CD14-positive monocyte (primary cell): Measurements from ENCODE around the gene RELL1. TPM values are rescaled to one million over a fixed set of nuclear protein-coding genes. Genes with fewer than 3 reads are reported as not detected.

Experiments
- DNase-seq, 3 donors: peaks; one replicate each; pipeline ENCODE4 v3.0.0-alpha.2; 2011 to 2022
- H2AFZ ChIP-seq: 2 replicates; pipeline ENCODE4 v1.6.0; 2012; ENCODE audit warnings: mild to moderate bottlenecking, low read depth, low read length, inconsistent platforms; ENCODE audit not compliant: insufficient read depth, poor library complexity, severe bottlenecking
- H3K27ac ChIP-seq, 2 donors: 1 replicate in 1 of 2; 2 replicates in 1 of 2; pipeline ENCODE4 v1.5.1; 2012 to 2013; ENCODE audit warnings: low read length in 2 of 2, control low read depth in 1 of 2, inconsistent platforms in 1 of 2, low read depth in 1 of 2, mild to moderate bottlenecking in 1 of 2
- H3K27me3 ChIP-seq, 2 donors: one replicate each; pipeline versions ENCODE4 v1.6.0 to v1.6.1; 2011 to 2013; ENCODE audit warnings: low read length in 2 of 2; ENCODE audit not compliant: control insufficient read depth in 2 of 2, insufficient read depth in 2 of 2
- H3K36me3 ChIP-seq, 2 donors: replicated peaks in 1 of 2; 1 replicate in 1 of 2; 2 replicates in 1 of 2; pipeline versions ENCODE4 v1.5.1 to v1.6.1; 2012 to 2013; ENCODE audit warnings: low read length in 2 of 2, control low read depth in 1 of 2, inconsistent platforms in 1 of 2, mild to moderate bottlenecking in 1 of 2; ENCODE audit not compliant: insufficient read depth in 2 of 2, control insufficient read depth in 1 of 2
- H3K4me1 ChIP-seq, 2 donors: 1 replicate in 1 of 2; 2 replicates in 1 of 2; pipeline versions ENCODE4 v1.5.1 to v1.6.1; 2012 to 2013; ENCODE audit warnings: low read length in 2 of 2, control low read depth in 1 of 2, inconsistent platforms in 1 of 2, mild to moderate bottlenecking in 1 of 2, moderate library complexity in 1 of 2; ENCODE audit not compliant: insufficient read depth in 2 of 2, control insufficient read depth in 1 of 2
- H3K4me2 ChIP-seq: replicated peaks from 2 replicates; pipeline ENCODE3; 2012; ENCODE audit warnings: low read length, moderate library complexity, mild to moderate bottlenecking; ENCODE audit not compliant: poor library complexity, severe bottlenecking; ENCODE audit errors: extremely low read depth
- H3K4me3 ChIP-seq, 3 experiments: fragments of 200-600 bp in 1 of 3; sonication (generic) in 1 of 3; replicated peaks in 1 of 3; 1 replicate in 2 of 3; 2 replicates in 1 of 3; pipeline ENCODE4 v1.5.1; 2011 to 2013; ENCODE audit warnings: low read length in 3 of 3, mild to moderate bottlenecking in 3 of 3, control low read depth in 2 of 3, low read depth in 2 of 3, inconsistent platforms in 1 of 3, moderate library complexity in 1 of 3
- H3K79me2 ChIP-seq: 2 replicates; pipeline ENCODE4 v1.6.0; 2012; ENCODE audit warnings: mild to moderate bottlenecking, control low read depth, inconsistent platforms, low read length, moderate library complexity; ENCODE audit not compliant: insufficient read depth
- H3K9ac ChIP-seq: 2 replicates; pipeline ENCODE4 v1.6.0; 2017; ENCODE audit warnings: low read length, mild to moderate bottlenecking; ENCODE audit not compliant: insufficient read depth, poor library complexity, severe bottlenecking
- H3K9me3 ChIP-seq, 2 donors: replicated peaks in 1 of 2; 1 replicate in 1 of 2; 2 replicates in 1 of 2; pipeline versions ENCODE4 v1.5.1 to v1.6.1; 2012 to 2013; ENCODE audit warnings: low read length in 2 of 2, control low read depth in 1 of 2; ENCODE audit not compliant: control insufficient read depth in 1 of 2, insufficient read depth in 1 of 2
- H4K20me1 ChIP-seq: 2 replicates; pipeline ENCODE4 v1.6.0; 2012; ENCODE audit warnings: mild to moderate bottlenecking, low read length, control low read depth, moderate library complexity; ENCODE audit not compliant: insufficient read depth
- H3K27ac Mint-ChIP-seq, 7 donors: one replicate each; pipeline ENCODE4 v1.8.0; 2020; ENCODE audit warnings: mild to moderate bottlenecking in 7 of 7, mixed read lengths in 7 of 7, moderate library complexity in 6 of 7, inconsistent platforms in 2 of 7
- H3K27me3 Mint-ChIP-seq, 3 donors: one replicate each; pipeline ENCODE4 v1.8.0; 2021 to 2022; ENCODE audit warnings: low read depth in 3 of 3, mild to moderate bottlenecking in 3 of 3, mixed read lengths in 3 of 3, moderate library complexity in 3 of 3, inconsistent platforms in 1 of 3
- H3K36me3 Mint-ChIP-seq, 2 donors: one replicate each; pipeline ENCODE4 v1.8.0; 2020; ENCODE audit warnings: mixed read lengths in 2 of 2, inconsistent platforms in 1 of 2, mild to moderate bottlenecking in 1 of 2
- H3K4me1 Mint-ChIP-seq: one replicate; pipeline ENCODE4 v1.8.0; 2020; ENCODE audit warnings: mild to moderate bottlenecking, mixed read lengths
- H3K4me3 Mint-ChIP-seq, 2 donors: one replicate each; pipeline ENCODE4 v1.8.0; 2020; ENCODE audit warnings: mild to moderate bottlenecking in 2 of 2, mixed read lengths in 2 of 2, moderate library complexity in 1 of 2
- H3K9me3 Mint-ChIP-seq, 7 donors: one replicate each; pipeline ENCODE4 v1.8.0; 2020 to 2022; ENCODE audit warnings: mixed read lengths in 7 of 7, mild to moderate bottlenecking in 6 of 7, moderate library complexity in 6 of 7, inconsistent platforms in 2 of 7
- WGBS: methylation state at CpG from one replicate; pipeline ENCODE4 v1.1.5; 2013; ENCODE audit warnings: missing lambda C conversion rate; ENCODE audit not compliant: insufficient coverage; 5-methylcytosine and 5-hydroxymethylcytosine counted together
- intact Hi-C, 2 donors: fragments of 100-400 bp; cut with micrococcal nuclease; formaldehyde crosslinking; loops; one replicate each; pipeline versions ENCODE4 v1.15.0 to v1.15.1; 2023
- polyA plus RNA-seq, 3 donors: library from polyadenylated mRNA; depleted of rRNA in 1 of 3; unstranded in 2 of 3; stranded (reverse) in 1 of 3; fragments of 300-500 nt in 2 of 3; fragments of >200 nt in 1 of 3; fragmentation: Illumina TruSeq in 2 of 3; gene quantifications; 1 replicate in 2 of 3; 2 replicates in 1 of 3; pipeline ENCODE4 v1.2.3, GENCODE V29; 2012 to 2021
- TF ChIP-seq, protein P1 (sequence below): fragments of 200-600 bp; IDR thresholded peaks from one replicate; pipeline ENCODE4 v1.8.0; 2022; ENCODE audit warnings: antibody characterized with exemption, mild to moderate bottlenecking

The RELL1 gene
- polyA plus RNA-seq, 3 donors: 13.3 to 30.2 (median 16.2) TPM

DNA sequence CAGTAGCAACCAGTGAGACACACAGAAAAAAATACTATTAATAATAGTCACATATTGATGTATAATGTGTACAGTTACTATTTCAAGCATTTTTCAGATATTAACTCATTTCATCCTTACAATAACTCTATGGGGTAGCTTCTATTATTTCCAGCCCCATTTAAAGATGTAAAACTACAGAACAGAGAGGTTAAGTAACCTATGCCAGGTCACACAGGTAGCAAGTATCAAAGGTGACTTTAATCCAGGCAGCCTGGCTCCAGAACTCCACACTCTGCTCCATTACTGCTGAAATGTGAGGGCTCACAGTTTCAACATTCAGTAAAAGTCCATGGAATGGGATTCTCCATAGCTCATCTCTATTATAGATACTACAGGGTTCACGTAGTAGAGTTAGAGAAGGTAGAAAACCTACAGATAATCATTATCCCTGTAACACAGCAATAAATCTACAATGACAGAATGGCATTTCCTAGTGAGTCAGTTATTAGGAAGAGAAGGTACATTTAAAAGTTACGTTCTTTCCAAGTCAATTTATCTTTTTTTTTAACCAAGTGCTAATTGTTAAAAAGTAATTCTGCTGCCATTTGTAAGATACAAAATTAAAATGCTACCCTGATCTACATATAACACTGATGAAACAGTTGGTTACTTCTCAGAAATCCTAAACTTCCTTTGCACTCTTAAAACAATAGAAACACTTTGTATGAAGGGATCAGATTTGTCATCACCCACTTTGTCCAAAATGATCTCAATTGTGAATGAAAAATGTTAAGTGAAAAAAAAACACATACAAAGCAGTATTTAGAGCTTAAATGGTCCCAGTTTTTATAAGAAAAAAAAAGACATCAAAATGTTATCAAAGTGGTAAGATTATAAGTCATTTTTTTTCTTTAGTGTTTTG is 18.7 kb downstream of the RELL1 start:
- Histone ChIP-seq H3K27ac (peak overlapping the region in 1 of 2 donors; percentile 30), H3K79me2 (peaks cover 80% of the 10 kb centered on the region), H3K9me3 (no peaks in the 10 kb centered on the region), H3K4me3 (no peak overlapping the region), H2AFZ (no peak overlapping the region), H4K20me1 (peaks cover 78% of the 10 kb centered on the region), H3K4me1 (peaks cover 20 to 27% of the 10 kb centered on the region in 2 donors), H3K4me2 (no peak overlapping the region), H3K9ac (no peak overlapping the region), H3K27me3 (no peaks in the 10 kb centered on the region), H3K36me3 (peaks cover 3 to 7% of the 10 kb centered on the region in 2 donors)
- no peak for DNase-seq
- Mint-ChIP-seq H3K36me3 (peaks cover 2 to 22% of the 10 kb centered on the region in 2 donors), H3K9me3 (no peaks in the 10 kb centered on the region), H3K27ac (peak overlapping the region in 2 of 7 donors; percentile 4 to 56), H3K27me3 (no peaks in the 10 kb centered on the region), H3K4me3 (no peak overlapping the region), H3K4me1 (peaks cover 33% of the 10 kb centered on the region)
- WGBS: no CpG with 5 or more reads among the region's 2 CpGs
- intact Hi-C loops: no loop called here
- TF ChIP-seq, protein P1, sequence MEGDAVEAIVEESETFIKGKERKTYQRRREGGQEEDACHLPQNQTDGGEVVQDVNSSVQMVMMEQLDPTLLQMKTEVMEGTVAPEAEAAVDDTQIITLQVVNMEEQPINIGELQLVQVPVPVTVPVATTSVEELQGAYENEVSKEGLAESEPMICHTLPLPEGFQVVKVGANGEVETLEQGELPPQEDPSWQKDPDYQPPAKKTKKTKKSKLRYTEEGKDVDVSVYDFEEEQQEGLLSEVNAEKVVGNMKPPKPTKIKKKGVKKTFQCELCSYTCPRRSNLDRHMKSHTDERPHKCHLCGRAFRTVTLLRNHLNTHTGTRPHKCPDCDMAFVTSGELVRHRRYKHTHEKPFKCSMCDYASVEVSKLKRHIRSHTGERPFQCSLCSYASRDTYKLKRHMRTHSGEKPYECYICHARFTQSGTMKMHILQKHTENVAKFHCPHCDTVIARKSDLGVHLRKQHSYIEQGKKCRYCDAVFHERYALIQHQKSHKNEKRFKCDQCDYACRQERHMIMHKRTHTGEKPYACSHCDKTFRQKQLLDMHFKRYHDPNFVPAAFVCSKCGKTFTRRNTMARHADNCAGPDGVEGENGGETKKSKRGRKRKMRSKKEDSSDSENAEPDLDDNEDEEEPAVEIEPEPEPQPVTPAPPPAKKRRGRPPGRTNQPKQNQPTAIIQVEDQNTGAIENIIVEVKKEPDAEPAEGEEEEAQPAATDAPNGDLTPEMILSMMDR: no peak

DNA sequence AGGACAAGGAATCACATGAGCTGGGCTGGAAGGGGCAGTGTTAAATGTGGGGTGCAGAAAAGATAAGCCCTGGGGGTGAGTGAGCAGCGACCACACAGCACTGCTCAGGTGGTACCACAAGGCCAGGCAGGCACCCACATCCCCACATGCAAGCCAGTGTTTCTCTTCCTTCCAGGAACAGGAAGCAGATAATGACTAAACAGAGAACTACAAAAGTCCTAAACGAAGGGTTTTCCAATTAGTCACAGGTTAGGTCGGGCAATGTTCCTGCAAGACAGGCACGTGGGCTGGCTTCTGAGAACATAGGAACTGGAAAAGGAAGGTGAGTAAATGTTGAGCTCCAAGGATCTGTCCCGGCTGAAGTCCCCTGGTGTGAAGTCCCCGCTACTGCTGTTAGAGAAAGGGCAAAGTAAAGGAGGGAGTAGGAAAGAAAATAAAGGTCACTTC is 19.5 kb downstream of the RELL1 start:
- Mint-ChIP-seq H3K4me1 (peaks cover 39% of the 10 kb centered on the region), H3K36me3 (peaks cover under 1 to 17% of the 10 kb centered on the region in 2 donors), H3K9me3 (no peaks in the 10 kb centered on the region), H3K4me3 (no peak overlapping the region), H3K27me3 (no peaks in the 10 kb centered on the region), H3K27ac (peak overlapping the region in 6 of 7 donors; percentile 1 to 66 (median 58))
- Histone ChIP-seq H3K4me2 (no peak overlapping the region), H3K9me3 (no peaks in the 10 kb centered on the region), H3K79me2 (peaks cover 80% of the 10 kb centered on the region), H3K27me3 (no peaks in the 10 kb centered on the region), H3K4me1 (peaks cover 20 to 27% of the 10 kb centered on the region in 2 donors), H3K9ac (no peak overlapping the region), H4K20me1 (peaks cover 79% of the 10 kb centered on the region), H3K36me3 (peaks cover 3 to 7% of the 10 kb centered on the region in 2 donors), H3K27ac (peak overlapping the region; percentile 20 to 30), H3K4me3 (no peak overlapping the region), H2AFZ (no peak overlapping the region)
- TF ChIP-seq, protein P1: no peak
- WGBS: 27% methylated on average over 3 of the region's 6 CpGs
- DNase-seq: peak in 2 of 3 donors; percentile 22 to 93
- intact Hi-C loops: no loop called here
